Measurements from ENCODE around the gene ATP9A.

ATP9A gene

DNA sequence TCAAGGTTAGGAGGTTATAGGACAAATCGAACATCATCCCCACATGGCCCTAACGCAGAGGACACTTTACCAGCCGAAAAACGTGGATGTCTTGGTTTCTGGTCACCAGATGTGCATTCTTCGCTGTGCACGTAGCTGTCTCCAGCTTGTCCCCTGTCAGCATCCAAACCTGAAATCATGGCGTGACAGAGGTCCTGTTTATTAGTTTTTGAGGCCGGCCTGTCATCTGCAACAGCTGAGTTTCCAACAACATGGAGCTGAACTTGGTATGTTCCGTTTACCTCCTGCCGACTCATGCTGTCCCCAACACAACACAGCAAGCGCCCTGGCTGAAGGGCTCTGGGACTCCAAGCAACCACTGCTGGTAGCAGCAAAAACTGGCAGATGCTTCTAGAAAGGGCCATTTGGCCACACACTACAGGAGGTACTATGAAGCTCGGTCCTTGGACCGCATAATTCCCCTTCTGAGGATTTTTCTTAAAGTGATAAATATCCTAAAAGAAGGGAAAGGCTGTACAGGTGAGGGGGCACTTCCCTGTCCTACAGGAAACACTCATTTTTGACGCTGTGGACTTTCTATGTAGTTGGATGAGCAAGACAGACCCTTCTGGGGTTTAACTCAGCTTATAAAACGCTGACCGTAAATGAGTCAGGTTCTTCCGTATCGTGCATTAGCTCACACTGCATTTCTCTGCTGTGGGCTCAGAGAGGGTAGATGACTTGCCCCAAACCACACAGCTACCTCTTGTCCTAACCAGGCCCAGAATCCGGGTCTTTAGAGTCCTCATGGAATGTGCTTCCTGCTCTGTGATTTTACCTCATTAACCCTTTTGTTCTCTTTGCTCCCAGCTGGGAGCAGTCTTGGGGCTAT is 146.0 kb downstream of the ATP9A start:
- no peak for DNase-seq

GRCh38 chr20:51620432-51620831 is 147.8 kb downstream of the ATP9A start:
- no peak for DNase-seq

DNA sequence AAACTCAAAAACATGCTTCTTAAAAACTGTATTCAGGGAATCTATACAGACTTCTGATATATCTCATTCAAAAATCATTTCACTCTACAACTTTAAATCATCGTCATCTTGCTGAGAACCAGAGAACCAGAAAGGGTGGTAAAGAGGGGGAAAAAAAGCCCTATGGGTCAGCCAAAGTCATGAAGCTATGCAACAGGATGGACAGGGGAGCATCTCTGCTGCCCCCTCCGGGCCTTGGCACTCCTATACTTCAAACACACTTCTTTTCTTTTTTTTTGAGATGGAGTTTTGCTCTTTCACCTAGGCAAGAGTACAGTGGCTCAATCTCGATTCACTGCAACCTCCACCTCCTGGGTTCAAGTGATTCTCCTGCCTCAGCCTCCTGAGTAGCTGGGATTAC is 152.1 kb downstream of the ATP9A start:
- DNase-seq: no peak

- no peak for DNase-seq
These were observed 153.5 kb downstream of the ATP9A start for GRCh38 chr20:51614687-51615086.

- DNase-seq: no peak
These were observed 154.6 kb downstream of the ATP9A start for GRCh38 chr20:51613580-51613979.

DNA sequence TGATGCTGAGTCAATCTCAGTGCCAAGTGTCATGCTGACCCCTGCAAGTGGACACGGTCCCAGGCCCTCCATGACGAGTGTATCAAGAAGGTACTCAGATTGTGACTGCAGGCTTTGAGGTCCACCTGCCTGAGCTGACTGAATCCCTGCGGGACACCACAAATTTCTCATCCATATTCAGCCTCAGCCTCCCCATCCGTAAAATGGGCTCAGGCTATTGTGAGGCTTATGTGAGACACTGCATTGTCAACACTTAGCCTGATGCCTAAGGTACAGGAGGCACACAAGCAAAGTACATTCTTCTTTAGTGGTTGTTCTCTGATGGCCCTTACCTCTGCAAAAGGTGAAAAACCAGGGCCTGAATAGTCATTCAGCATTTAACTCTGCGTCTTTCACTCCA is 155.3 kb downstream of the ATP9A start:
- no peak for DNase-seq

DNA sequence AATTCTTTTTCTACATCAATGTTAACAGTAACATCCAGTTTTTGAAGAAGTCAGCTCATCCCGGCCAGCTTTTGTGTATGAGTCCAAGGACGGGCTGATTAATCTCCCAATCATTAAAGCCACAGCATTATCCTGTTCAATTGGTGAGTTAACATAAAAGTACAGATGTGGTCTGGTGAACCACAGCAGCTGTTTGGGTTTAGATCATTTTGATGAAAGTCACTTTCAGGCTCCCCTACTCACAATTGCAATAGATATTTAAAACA is 156.6 kb downstream of the ATP9A start:
- no peak for DNase-seq

- DNase-seq: no peak
These were observed 157.2 kb downstream of the ATP9A start for GRCh38 chr20:51610761-51611624.

GRCh38 chr20:51610111-51610510 is 158.1 kb downstream of the ATP9A start:
- DNase-seq: no peak

GRCh38 chr20:51609251-51609650 is 158.9 kb downstream of the ATP9A start:
- no peak for DNase-seq

DNA sequence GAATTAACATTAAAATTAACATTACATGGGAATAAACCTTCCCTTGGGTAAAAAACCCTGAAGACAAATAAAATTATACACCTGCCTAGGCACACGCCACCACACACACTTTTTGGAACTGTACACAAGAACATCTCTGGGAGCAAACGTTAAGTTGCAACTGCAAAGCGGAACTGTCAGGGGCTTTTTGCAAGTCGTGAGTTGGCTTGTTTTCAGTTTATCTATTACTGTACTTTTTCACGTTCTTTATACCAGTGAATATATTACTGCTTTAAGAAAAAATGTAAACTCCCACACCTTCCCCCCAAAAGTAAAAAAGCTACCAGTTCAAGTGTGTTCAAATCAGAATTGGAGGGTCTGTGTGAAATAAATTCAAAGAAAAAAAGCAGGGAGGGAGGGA is 160.1 kb downstream of the ATP9A start:
- DNase-seq: no peak

DNA sequence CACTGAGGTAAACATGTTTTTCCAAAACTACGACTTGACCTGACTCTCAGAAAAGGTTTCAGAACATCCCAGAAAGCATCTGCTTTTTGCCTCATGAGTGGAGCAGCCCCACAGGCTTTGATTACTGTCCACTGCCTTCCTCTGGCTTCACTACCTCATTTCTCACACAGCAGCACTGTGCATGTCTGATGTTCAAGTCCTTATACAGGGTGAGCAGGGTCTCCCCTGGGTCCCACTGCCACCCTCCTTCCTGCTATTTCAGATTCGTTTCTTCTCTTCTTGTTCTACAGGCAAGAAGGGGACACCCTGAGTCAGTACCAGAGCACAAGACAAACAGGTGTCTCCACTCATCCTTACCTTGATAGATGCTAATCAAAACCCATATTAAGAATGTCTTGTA is 161.0 kb downstream of the ATP9A start:
- no peak for DNase-seq

DNA sequence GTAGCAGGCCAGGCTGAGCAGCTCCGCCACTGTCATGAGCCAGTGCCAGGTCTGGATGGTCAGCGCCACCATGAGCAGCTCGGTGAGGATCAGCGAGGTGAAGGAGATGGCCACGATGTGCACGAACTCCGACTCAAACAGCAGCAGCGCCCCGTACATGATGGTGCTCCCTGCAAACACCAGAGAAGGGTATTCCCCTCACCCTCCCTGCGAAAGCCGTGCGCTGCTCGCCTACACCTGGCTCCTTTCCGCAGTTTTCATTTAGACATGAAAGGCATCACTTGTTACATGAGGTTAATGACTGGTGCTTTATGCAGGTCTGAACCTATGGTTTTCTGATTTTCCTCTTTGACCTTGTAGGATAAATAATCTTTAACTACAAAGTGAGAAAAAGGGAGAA is 163.3 kb downstream of the ATP9A start:
- DNase-seq: no peak

DNA sequence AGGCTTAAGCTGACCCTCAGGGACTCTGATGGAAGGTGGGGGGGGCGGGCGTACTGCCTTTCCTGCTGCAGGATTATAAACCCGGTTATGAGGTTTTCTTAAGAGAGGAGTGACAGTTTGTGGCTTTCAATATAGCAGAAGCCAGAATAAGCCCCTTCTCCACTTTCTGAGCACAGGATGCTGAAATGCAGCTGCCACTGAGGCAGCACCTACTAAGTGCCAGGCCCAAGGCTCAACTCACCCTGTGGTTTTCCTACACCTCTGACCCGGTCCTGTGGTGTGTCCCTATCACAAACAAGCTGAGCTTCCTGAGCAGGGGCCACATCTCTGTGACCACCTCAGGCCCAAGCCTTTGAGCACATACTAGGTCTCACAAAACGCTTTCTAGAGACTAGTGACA is 166.1 kb downstream of the ATP9A start:
- DNase-seq: no peak

- no peak for DNase-seq
These were observed 167.2 kb downstream of the ATP9A start for GRCh38 chr20:51600950-51601349.

- no peak for DNase-seq
These were observed 168.2 kb downstream of the ATP9A start for GRCh38 chr20:51600016-51600420.

DNA sequence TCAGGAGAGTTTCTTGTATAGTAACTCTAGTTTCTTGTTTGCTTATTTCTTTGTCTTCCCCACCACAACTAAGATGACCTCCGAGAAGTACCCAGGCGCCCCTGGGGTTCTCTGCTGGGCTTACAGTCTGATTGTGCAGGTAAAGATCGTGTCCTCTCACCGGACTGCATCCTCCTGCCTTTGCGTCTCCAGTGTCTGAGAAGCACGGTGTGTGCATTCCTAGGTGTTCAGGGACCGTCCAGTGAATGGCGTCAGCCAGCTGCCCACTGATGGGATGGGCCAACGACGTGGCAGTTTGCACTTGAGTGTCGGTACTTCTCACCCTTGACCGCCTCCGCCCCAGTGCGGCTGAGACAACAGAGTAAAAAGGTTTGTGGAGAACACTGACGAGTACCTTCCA is 169.6 kb downstream of the ATP9A start:
- no peak for DNase-seq

GRCh38 chr20:51597389-51598231 is 170.6 kb downstream of the ATP9A start:
- DNase-seq: no peak

DNA sequence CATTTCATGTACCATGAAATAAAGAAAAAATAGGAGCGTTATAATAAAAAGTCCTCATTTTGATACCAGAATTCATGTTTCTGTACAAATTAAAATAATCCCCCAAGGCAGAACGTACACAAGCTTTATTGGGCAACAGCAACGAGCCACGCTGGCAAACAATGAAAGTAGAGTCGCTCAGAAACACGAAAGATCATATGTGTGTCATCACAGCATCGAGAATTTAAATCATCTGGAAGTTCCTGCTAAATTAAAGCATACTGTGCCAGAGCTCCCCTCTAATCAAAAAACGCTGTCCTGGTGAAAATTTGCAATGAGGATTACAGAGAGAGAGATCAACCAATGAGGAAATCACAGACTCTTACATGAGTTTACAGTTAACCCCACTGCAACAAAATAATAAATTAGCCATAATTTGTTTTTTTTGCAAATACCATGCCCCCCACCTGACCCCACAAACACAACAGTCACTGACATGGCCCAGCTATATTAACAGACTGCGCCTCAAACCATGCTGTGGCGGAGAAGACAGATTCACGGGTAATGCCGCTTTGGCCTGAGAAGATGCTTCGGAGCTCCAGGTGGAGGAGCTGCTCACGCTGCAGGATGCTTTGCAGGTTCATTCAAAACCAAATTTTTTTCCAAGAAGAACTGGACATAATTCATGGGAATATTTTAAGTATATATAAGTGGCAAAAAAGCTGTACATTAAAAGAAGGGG is 171.4 kb downstream of the ATP9A start:
- no peak for DNase-seq

DNA sequence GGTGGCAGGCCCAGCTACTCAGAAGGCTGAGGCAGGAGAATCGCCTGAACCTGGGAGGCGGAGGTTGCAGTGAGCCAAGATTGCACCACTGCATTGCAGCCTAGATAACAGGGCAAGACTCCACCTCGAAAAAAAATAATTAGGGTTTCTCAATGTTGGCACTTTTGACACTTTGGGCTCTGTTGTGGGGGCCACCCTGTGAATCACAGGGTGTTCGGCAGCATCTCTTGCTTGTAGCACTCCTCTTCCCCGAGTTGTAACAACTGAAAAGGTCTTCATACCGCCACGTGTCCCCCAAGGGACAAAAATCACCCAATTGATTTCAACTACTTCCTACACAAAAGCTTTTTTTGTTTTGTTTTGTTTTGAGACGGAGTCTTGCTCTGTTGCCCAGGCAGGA is 172.4 kb downstream of the ATP9A start:
- DNase-seq: no peak

- DNase-seq: no peak
These were observed 173.1 kb downstream of the ATP9A start for GRCh38 chr20:51595058-51595532.

DNA sequence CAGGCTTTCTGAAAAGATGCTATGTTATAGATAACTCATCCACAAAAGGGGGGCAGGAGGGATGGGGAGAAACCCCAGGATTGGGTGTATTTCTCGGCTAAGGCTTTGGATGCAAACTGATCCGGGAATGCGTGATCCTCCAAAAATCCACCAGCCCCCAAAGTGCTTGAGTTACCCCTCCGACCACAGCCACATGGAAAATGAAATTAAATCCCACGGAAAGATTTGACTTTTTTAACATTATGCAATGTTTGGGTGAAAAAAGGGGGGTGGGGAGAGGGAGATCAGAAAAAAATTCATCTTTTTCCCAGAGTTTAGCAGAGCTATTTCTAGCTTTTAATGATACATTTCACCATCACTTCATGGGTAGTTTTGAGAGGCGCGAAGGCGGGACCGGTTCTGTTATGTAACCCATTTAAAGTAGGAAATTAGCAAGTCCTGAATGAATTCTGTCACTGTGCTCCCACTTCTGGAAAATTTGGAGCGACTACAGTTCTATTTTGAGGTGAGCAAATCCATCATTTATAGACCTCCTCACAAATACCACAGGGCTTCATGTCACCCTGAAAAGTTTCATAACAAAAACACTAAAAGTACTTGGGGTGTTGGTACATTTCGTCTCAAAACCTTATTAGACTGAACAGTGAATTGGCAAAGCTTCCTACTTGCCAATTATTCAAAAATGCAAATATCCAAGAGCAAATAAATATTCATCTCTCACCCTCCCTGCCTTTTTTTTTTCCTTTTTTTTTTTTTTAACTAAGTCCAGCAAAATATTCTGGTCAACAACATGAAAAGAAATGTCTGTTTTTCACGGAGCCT is 173.7 kb downstream of the ATP9A start:
- no peak for DNase-seq

Measured in DMS79 (cell line).